Measurements from ENCODE around the gene ZNF700.

- TF ChIP-seq POLR2A (IDR thresholded peaks at IDR 0.05; ENCODE audit: low read length), result no peak
- TF ChIP-seq GATA1 (IDR thresholded peaks at IDR 0.05; ENCODE audit: low read depth, low read length), result no peak
Observed at GRCh38 chr19:11944656-11945055, 19.7 kb downstream of the ZNF700 start.
